CD14-positive monocyte (primary cell): ENCODE measurements around the gene CENPH. TPM values are rescaled to one million over a fixed set of nuclear protein-coding genes. Genes with fewer than 3 reads are reported as not detected.

Experiments used
- DNase-seq, 3 donors: peaks; one replicate each; pipeline ENCODE4 v3.0.0-alpha.2; 2011 to 2022
- H2AFZ ChIP-seq: 2 replicates; pipeline ENCODE4 v1.6.0; 2012; ENCODE audit warnings: mild to moderate bottlenecking, low read depth, low read length, inconsistent platforms; ENCODE audit not compliant: insufficient read depth, poor library complexity, severe bottlenecking
- H3K27ac ChIP-seq, 2 donors: 1 replicate in 1 of 2; 2 replicates in 1 of 2; pipeline ENCODE4 v1.5.1; 2012 to 2013; ENCODE audit warnings: low read length in 2 of 2, control low read depth in 1 of 2, inconsistent platforms in 1 of 2, low read depth in 1 of 2, mild to moderate bottlenecking in 1 of 2
- H3K27me3 ChIP-seq, 2 donors: one replicate each; pipeline versions ENCODE4 v1.6.0 to v1.6.1; 2011 to 2013; ENCODE audit warnings: low read length in 2 of 2; ENCODE audit not compliant: control insufficient read depth in 2 of 2, insufficient read depth in 2 of 2
- H3K36me3 ChIP-seq, 2 donors: replicated peaks in 1 of 2; 1 replicate in 1 of 2; 2 replicates in 1 of 2; pipeline versions ENCODE4 v1.5.1 to v1.6.1; 2012 to 2013; ENCODE audit warnings: low read length in 2 of 2, control low read depth in 1 of 2, inconsistent platforms in 1 of 2, mild to moderate bottlenecking in 1 of 2; ENCODE audit not compliant: insufficient read depth in 2 of 2, control insufficient read depth in 1 of 2
- H3K4me1 ChIP-seq, 2 donors: 1 replicate in 1 of 2; 2 replicates in 1 of 2; pipeline versions ENCODE4 v1.5.1 to v1.6.1; 2012 to 2013; ENCODE audit warnings: low read length in 2 of 2, control low read depth in 1 of 2, inconsistent platforms in 1 of 2, mild to moderate bottlenecking in 1 of 2, moderate library complexity in 1 of 2; ENCODE audit not compliant: insufficient read depth in 2 of 2, control insufficient read depth in 1 of 2
- H3K4me2 ChIP-seq: replicated peaks from 2 replicates; pipeline ENCODE3; 2012; ENCODE audit warnings: low read length, moderate library complexity, mild to moderate bottlenecking; ENCODE audit not compliant: poor library complexity, severe bottlenecking; ENCODE audit errors: extremely low read depth
- H3K4me3 ChIP-seq, 3 experiments: fragments of 200-600 bp in 1 of 3; sonication (generic) in 1 of 3; replicated peaks in 1 of 3; 1 replicate in 2 of 3; 2 replicates in 1 of 3; pipeline ENCODE4 v1.5.1; 2011 to 2013; ENCODE audit warnings: low read length in 3 of 3, mild to moderate bottlenecking in 3 of 3, control low read depth in 2 of 3, low read depth in 2 of 3, inconsistent platforms in 1 of 3, moderate library complexity in 1 of 3
- H3K79me2 ChIP-seq: 2 replicates; pipeline ENCODE4 v1.6.0; 2012; ENCODE audit warnings: mild to moderate bottlenecking, control low read depth, inconsistent platforms, low read length, moderate library complexity; ENCODE audit not compliant: insufficient read depth
- H3K9ac ChIP-seq: 2 replicates; pipeline ENCODE4 v1.6.0; 2017; ENCODE audit warnings: low read length, mild to moderate bottlenecking; ENCODE audit not compliant: insufficient read depth, poor library complexity, severe bottlenecking
- H3K9me3 ChIP-seq, 2 donors: replicated peaks in 1 of 2; 1 replicate in 1 of 2; 2 replicates in 1 of 2; pipeline versions ENCODE4 v1.5.1 to v1.6.1; 2012 to 2013; ENCODE audit warnings: low read length in 2 of 2, control low read depth in 1 of 2; ENCODE audit not compliant: control insufficient read depth in 1 of 2, insufficient read depth in 1 of 2
- H4K20me1 ChIP-seq: 2 replicates; pipeline ENCODE4 v1.6.0; 2012; ENCODE audit warnings: mild to moderate bottlenecking, low read length, control low read depth, moderate library complexity; ENCODE audit not compliant: insufficient read depth
- H3K27ac Mint-ChIP-seq, 7 donors: one replicate each; pipeline ENCODE4 v1.8.0; 2020; ENCODE audit warnings: mild to moderate bottlenecking in 7 of 7, mixed read lengths in 7 of 7, moderate library complexity in 6 of 7, inconsistent platforms in 2 of 7
- H3K27me3 Mint-ChIP-seq, 3 donors: one replicate each; pipeline ENCODE4 v1.8.0; 2021 to 2022; ENCODE audit warnings: low read depth in 3 of 3, mild to moderate bottlenecking in 3 of 3, mixed read lengths in 3 of 3, moderate library complexity in 3 of 3, inconsistent platforms in 1 of 3
- H3K36me3 Mint-ChIP-seq, 2 donors: one replicate each; pipeline ENCODE4 v1.8.0; 2020; ENCODE audit warnings: mixed read lengths in 2 of 2, inconsistent platforms in 1 of 2, mild to moderate bottlenecking in 1 of 2
- H3K4me1 Mint-ChIP-seq: one replicate; pipeline ENCODE4 v1.8.0; 2020; ENCODE audit warnings: mild to moderate bottlenecking, mixed read lengths
- H3K4me3 Mint-ChIP-seq, 2 donors: one replicate each; pipeline ENCODE4 v1.8.0; 2020; ENCODE audit warnings: mild to moderate bottlenecking in 2 of 2, mixed read lengths in 2 of 2, moderate library complexity in 1 of 2
- H3K9me3 Mint-ChIP-seq, 7 donors: one replicate each; pipeline ENCODE4 v1.8.0; 2020 to 2022; ENCODE audit warnings: mixed read lengths in 7 of 7, mild to moderate bottlenecking in 6 of 7, moderate library complexity in 6 of 7, inconsistent platforms in 2 of 7
- CTCF ChIP-seq: fragments of 200-600 bp; IDR thresholded peaks from one replicate; pipeline ENCODE4 v1.8.0; 2022; ENCODE audit warnings: antibody characterized with exemption, mild to moderate bottlenecking
- WGBS: methylation state at CpG from one replicate; pipeline ENCODE4 v1.1.5; 2013; ENCODE audit warnings: missing lambda C conversion rate; ENCODE audit not compliant: insufficient coverage; 5-methylcytosine and 5-hydroxymethylcytosine counted together
- intact Hi-C, 2 donors: fragments of 100-400 bp; cut with micrococcal nuclease; formaldehyde crosslinking; loops; one replicate each; pipeline versions ENCODE4 v1.15.0 to v1.15.1; 2023
- polyA plus RNA-seq, 3 donors: library from polyadenylated mRNA; depleted of rRNA in 1 of 3; unstranded in 2 of 3; stranded (reverse) in 1 of 3; fragments of 300-500 nt in 2 of 3; fragments of >200 nt in 1 of 3; fragmentation: Illumina TruSeq in 2 of 3; gene quantifications; 1 replicate in 2 of 3; 2 replicates in 1 of 3; pipeline ENCODE4 v1.2.3, GENCODE V29; 2012 to 2021

The CENPH gene
- polyA plus RNA-seq, 3 donors: 0.57 to 0.73 (median 0.61) TPM

GRCh38 chr5:69213513-69214215 lies 24.3 kb downstream of the CENPH start:
- intact Hi-C loops: no loop called here
- WGBS: 100% methylated on average over 3 of the region's 4 CpGs
- Histone ChIP-seq H3K36me3 (no peaks in the 10 kb centered on the region), H3K4me1 (peaks cover 4 to 12% of the 10 kb centered on the region in 2 donors), H3K27ac (no peak overlapping the region), H2AFZ (no peak overlapping the region), H3K4me3 (no peak overlapping the region), H3K27me3 (no peaks in the 10 kb centered on the region), H4K20me1 (no peaks in the 10 kb centered on the region), H3K9ac (no peak overlapping the region), H3K9me3 (no peaks in the 10 kb centered on the region), H3K79me2 (peaks cover 7% of the 10 kb centered on the region), H3K4me2 (no peak overlapping the region)
- Mint-ChIP-seq H3K27ac (no peak overlapping the region), H3K4me3 (no peak overlapping the region), H3K36me3 (peaks cover 2 to 7% of the 10 kb centered on the region in 2 donors), H3K9me3 (peaks cover 0 to 3% (median 0%) of the 10 kb centered on the region in 7 donors), H3K4me1 (peaks cover 7% of the 10 kb centered on the region), H3K27me3 (peaks cover 0 to 3% (median 0%) of the 10 kb centered on the region in 3 donors)
- no peak for DNase-seq
- no peak for TF ChIP-seq CTCF

- H3K4me1 ChIP-seq: peaks cover 4 to 19% of the 10 kb centered on the region in 2 donors
- no peaks in the 10 kb centered on the region for H3K36me3 ChIP-seq
- H3K4me3 ChIP-seq: peak overlapping the region; percentile 86 to 98 (median 96)
- 50% methylated on average over 2 of the region's 6 CpGs for WGBS
- no peaks in the 10 kb centered on the region for H3K27me3 ChIP-seq
- peak overlapping the region; percentile 71 for H3K9ac ChIP-seq
- Mint-ChIP-seq H3K4me3 (peak overlapping the region; percentile 98 to 100), H3K27ac (peak overlapping the region in 5 of 7 donors; percentile 10 to 98 (median 83)), H3K36me3 (peaks cover 7 to 17% of the 10 kb centered on the region in 2 donors), H3K4me1 (peaks cover 11% of the 10 kb centered on the region), H3K27me3 (peaks cover 0 to 3% (median 0%) of the 10 kb centered on the region in 3 donors), H3K9me3 (peaks cover 0 to 3% (median 0%) of the 10 kb centered on the region in 7 donors)
- peak overlapping the region; percentile 82 for H3K4me2 ChIP-seq
- peak overlapping the region; percentile 99 for H2AFZ ChIP-seq
- no peaks in the 10 kb centered on the region for H3K9me3 ChIP-seq
- no peak for DNase-seq
- no peak for TF ChIP-seq CTCF
- peaks cover 34% of the 10 kb centered on the region for H3K79me2 ChIP-seq
- intact Hi-C loops: loop anchor here in 1 of 2 donors (2.0 to 5.0 kb wide), 3 partner anchors 26 to 150 kb away; partner anchors contain the start of genes AK6, CCNB1, RAD17 and TAF9
- H4K20me1 ChIP-seq: peaks cover 11% of the 10 kb centered on the region
- H3K27ac ChIP-seq: peak overlapping the region in 1 of 2 donors; percentile 87
Observed at GRCh38 chr5:69217151-69217511, 27.7 kb downstream of the CENPH start.
